ENCODE data around the gene KIAA0232.
"Not testable (repeated sequence)": the region's sequence is repeated elsewhere in the genome, so short reads cannot be mapped to it uniquely, and the experiment has no call there.

The KIAA0232 gene

DNA sequence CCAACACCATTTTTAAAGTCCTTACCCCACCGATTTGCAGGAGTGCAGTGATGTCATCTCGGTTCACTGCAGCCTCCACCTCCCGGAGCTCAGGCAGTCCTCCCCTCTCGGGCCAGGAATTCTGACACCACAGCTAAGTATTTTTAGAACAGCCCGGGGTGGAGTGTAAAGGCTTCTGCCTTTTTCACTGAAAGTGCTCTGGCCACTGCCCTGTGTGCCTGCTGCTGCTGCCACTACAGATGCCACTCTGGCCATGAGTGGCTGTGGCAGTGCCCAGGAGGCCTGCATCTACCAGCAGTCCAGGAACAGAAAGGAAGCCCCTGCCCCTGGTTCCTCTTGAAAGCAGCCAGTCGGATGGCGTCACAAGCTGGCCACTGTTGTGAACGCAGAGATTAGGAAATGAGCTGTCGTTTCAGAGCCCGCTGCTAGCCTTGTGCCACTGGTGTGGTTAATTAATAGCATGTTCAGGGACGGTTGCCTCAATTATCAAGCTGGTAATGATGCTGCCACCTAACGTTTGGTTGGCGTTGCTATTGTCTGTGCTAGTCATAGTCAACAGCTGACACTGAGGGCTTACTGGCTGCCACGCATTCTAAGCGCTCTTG is 103.5 kb downstream of the KIAA0232 start:
- DNase-seq (ENCODE audit: low read depth in 2 of 2), result no peak

DNA sequence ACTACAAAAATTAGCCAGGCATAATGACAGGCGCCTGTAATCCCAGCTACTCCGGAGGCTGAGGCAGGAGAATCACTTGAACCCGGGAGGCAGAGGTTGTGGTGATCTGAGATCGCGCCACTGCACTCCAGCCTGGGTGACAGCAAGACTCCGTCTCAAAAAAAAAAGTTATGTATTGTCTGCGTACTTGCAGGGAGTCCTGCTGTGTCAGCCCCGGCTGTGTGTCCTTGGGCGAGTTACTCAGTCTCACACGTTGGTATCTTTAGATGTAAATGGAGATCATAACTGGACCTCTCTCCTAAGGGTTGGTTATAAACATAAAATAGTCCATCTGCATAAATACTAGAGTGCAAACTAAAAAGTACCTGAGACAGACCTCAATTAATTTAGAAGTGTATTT is 104.4 kb downstream of the KIAA0232 start:
- no peak for DNase-seq (ENCODE audit: low read depth in 2 of 2)

DNA sequence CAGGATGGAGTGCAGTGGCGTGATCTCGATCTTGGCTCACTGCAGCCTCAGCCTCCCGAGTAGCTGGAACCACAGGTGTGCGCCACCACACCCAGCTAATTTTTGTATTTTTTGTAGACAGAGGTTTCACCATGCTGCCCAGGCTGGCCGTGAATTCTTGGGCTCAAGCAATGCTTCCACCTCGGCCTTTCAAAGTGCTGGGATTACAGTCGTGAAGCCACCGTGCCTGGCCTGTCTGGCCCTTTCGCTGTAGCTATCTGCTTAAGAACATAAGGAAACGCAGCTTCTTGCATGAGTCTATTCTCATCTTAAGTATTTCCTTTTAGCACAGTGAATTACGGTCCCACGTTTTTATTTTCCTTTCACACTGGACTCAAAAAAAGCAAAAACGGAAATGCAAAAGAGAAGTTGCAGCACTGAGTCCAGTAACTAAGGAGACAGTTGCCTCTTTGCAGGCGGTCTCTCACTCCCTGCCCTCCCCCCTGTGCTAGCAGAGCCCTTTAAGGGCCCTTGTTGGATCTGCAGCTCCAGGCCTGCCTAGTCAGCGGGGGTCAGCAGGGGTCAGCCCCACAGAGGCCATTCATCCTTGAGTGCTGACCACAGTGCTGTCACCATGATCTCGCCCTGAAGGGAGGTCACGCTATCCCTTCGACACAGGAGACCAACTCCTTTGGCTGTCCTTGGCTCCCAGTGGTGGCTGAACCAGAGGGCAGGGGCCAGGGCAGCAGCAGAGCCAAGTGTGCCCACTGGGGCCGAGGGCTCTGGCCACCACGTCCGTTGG is 105.3 kb downstream of the KIAA0232 start:
- DNase-seq (ENCODE audit: low read depth in 2 of 2), result no peak

DNA sequence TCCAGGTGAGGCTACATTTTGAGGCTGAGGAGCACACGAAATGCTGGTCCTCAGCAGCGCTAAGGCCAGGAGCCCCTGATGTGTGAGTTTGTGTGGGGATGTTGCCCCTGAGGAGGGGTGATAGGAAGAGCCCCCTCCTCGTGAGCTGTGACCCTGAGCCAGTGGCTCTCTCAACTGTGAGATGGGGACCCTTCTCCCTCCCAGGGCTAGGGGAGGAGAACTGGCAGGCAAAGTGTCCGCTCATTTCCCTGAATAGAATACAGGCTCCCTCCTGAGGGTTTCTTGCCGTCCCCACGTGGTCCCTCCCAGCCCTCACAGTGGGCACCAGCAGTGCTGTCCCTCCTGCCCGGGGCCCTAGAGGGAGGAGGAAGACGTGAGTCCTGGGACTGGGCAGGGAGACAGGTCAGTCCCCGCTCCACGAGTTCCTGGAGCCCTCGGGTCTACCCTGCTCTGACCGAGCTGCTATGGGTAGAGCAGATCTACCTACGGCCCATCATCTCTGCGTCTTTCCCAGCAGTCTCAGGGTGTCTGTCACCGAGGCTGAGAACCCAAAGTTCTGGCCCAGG is 106.1 kb downstream of the KIAA0232 start:
- no peak for DNase-seq (ENCODE audit: low read depth in 2 of 2)

DNA sequence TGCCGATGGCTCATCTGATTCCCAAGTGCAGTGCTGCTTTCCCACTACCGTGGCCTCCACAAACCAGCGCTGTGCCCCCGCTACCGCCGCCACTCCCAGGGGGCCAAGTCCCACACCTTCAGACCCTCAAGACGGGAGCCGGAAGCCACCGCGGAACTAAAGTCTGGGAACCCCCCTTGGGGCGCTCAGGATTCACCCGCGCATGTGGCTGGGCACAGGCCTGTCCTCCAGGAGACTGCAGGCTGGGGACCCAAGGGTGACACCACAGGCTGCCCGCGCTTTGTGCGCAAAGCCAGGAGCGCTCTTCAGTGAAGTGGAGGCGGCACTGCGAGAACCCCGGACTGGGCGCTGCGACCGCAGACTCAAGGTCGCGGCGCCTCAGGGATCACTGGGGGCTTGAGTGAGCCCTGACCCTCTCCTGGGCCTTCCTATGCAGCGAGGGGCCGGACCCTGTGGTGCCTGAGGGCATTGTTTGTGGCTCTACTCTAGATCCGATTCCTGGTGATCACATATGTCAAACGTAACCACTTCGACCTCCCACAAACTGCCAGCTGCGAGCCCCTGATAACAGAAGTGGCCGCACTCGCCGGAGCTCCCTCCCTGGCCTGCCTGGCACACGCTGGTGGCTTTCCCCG is 106.7 kb downstream of the KIAA0232 start:
- no peak for DNase-seq (ENCODE audit: low read depth in 2 of 2)

DNA sequence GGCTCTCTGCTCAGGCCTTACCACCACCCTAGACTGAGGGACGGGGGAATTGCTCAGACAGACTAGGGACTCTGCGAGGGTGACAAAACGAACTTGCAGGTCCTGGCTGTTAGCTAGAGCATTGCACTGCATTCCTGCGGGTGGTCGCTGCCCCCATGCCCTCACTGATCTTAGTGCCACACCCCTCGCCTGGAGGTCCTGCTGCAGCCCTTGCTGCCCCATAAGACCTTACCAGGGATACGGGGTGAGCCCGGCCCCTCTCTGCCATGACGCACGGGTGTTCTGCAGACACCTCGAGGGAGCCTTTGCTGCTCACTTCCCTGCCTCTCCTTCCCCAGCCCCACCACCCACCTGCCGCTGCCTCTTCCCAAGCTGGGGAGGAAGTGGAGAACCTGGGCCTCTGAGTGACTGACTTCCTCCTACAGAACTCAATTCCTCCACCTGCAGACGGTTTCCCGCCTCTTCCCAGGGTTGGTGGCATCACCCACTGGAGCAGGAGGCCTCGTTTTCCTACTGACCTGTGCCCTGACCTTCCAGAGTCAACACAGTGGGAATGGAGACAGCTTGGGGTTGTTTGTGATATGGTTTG is 107.3 kb downstream of the KIAA0232 start:
- DNase-seq (ENCODE audit: low read depth in 2 of 2), result no peak

DNA sequence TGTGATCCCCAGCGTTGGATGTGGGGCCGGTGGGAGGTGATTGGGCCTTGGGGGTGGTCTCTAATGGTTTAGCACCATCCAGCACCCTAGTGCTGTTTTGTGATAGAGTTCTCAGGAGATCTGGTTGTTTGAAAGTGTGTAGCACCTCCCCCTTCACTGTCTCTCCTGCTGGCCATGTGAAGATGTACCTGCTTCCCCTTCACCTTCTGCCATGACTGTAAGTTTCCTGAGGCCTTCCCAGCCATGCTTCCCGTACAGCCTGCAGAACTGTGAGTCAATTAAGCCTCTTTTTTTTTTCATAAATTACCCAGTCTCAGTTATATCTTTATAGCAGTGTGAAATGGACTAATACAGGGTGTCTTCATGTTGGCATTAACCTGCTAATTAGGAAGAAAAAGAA is 107.8 kb downstream of the KIAA0232 start:
- DNase-seq (ENCODE audit: low read depth in 2 of 2), result no peak

DNA sequence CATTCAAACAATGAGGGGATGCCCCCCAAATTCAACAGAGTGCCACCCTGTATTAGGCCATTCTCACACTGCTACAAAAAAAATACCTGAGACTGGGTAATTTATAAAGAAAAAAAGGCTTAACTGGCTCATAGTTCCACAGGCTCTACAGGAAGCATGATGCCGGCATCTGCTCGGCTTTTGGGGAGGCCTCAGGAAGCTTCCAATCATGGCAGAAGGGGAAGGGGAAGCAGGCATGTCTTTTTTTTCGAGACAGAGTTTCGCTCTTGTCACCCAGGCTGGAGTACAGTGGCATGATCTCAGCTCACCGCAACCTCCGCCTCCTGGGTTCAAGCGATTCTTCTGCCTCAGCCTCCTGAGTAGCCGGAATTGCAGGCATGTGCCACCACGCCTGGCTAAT is 108.4 kb downstream of the KIAA0232 start:
- DNase-seq (ENCODE audit: low read depth in 2 of 2), result not testable (repeated sequence)

DNA sequence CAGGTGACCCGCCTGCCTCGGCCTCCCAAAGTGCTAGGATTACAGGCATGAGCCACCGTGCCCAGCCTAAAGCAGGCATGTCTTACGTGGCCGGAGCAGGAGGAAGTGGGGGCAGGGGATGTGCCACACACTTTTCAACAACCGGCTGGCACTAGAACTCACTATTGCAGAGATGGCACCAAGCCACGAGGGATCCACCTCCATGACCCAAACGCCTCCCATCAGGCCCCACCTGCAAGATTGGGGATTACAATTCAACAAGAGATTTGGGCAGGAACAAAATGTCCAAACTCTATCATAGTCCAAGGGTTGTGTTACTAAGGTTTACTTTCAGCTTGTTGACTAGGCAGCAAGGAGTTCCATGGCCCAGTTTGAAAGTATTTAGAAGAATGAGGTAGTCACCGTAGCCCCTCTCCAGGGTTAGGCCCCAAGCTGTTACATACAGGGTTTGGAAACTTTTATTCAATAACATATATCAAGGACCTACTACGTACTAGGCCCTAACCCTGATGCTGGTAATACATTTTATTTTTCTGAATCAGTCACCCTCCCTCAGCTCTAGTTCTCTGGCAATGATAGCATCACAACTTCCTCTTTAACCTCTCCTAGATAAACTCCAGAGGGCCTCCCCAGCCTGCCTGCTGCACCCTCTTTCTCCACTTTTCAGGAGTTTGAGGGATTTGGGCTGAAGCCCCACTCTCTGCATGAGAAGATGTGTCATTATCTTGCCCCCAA is 109.1 kb downstream of the KIAA0232 start:
- no peak for DNase-seq (ENCODE audit: low read depth in 2 of 2)

DNA sequence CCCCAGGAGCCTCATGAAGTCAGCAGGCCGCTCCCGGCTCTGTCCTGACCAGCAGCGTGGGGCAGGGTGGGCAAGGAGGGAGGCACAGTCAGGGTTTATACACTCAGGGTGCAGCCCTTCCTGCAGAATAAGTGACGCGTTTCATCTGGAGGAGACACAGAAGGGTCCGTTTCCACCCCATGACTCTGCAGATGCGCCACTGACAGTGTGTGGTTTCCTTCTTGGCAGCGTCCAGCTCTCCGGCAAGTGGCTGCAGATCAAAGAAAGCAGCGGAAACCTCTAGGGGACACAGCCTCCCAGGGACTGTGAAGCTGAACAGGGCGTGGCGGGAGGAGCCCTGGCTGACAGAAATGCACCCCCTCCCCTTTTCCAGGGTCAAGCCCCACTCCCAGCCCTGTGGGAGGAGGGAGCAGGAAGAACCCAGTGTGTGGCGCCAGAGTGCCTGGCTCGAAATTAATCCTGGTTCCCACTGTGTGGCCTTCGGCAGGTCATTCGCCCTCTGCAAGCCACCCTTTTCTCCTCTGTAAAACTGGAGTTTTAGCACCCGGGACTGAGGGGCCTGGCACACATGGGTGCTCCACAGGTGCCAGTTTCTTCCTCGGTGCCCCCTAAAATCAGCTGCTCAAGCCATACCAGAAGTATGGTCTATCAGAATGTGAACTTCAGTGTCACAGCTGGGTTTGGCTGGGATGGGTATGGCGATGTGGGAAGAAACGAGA is 109.8 kb downstream of the KIAA0232 start:
- no peak for DNase-seq (ENCODE audit: low read depth in 2 of 2)

DNA sequence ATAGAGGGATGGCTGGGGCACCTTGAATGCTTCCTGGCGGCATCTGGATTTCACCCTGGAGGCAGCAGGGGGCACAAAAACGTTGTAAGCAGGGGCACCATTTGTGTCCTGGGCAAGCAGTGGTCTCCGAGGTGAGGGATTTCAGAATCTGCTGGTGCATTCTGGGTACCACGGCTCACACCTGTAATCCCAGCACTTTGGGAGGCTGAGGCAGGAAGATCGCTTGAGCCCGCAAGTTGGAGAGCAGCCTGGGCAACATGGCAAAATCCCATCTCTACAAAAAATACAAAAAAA is 110.3 kb downstream of the KIAA0232 start:
- no peak for DNase-seq (ENCODE audit: low read depth in 2 of 2)

DNA sequence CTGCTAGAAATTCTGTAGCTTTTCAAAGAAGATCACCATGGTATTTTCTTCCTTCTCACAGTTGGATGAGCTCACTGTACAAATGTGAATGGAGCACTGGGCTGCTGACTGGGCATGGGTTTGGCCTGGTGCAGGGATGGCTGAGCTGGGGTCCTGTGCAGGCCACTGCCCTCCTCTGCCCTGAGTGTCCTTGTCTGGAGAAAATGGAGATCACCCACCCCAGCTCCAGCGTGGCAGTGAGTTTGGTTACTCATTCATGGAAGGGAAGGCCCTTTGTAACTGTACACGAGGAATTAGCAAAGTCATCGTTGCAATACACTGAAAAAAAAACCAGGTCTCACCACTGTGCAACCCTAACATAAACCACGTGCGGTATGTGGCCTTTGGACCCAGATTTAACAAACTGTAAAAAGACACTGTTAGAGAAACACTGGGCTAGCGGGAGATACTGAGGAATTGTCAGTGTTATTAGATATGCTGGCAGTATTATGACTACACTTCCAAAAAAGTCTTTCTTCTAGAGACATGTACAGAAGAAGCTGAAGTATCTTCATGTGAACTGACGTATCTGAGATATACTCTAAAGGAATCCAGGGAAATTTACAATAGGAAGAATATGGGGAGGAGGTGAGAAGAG is 111.0 kb downstream of the KIAA0232 start:
- DNase-seq (ENCODE audit: low read depth in 2 of 2), result no peak

DNA sequence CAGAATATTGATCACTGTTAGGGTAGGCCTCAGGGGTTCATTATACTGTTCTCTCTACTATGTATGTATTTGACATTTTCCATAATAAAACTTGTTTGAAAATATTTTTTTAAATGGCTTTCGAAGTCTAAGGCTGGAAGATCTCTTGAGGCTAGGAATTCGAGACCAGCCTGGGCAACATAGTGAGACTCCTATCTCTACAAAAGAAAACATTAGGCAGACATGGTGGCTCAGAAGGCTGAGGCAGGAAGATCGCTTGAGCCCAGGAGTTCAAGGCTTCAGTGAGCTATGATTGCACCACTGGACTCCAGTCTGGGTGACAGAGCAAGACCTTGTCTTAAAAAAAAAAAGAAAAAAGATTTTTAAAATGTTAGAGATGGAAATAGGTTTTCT is 111.6 kb downstream of the KIAA0232 start:
- DNase-seq (ENCODE audit: low read depth in 2 of 2), result no peak

DNA sequence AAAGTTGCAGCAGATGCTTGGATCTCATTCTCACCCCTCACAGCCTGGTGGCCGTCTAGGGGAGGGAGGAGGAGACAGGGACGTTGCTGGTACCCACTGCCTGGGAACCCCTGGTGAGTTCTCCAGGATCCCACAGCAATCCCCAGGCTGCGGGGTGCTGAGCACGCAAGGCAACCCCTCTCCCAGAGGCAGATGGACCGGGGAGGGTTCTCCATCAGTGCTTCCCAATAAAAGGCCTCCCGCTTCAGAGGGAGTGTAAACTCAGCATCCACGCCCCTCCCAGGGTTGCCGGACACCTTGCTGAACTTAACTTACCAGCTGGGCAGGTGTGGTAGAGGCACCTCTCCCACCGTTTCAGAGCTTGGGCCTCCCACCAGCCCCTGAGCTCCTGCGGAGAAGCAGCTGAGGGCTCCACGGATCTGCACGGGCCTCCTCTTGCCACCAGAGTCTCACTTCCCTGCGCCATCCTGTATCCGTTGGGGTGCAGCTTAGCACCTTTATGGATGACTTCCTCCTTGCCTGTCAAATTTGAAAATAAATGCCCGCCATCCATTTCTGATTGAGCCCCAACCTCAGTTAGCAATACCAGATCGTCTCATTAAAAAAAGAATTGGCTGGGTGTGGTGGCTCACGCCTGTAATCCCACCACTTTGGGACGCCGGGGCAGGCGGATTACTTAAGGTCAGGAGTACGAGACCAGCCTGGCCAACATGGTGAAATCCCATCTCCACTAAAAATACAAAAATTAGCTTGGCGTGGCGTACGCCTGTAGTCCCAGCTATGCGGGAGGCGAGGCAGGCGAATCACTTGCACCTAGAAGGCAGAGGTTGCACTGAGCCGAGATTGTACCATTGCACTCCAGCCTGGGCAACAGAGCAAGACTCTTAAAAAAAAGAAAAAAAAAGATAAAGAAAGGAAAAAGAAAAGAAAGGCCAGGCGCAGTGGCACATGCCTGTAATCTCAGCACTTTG is 112.3 kb downstream of the KIAA0232 start:
- DNase-seq (ENCODE audit: low read depth in 2 of 2), result no peak

DNA sequence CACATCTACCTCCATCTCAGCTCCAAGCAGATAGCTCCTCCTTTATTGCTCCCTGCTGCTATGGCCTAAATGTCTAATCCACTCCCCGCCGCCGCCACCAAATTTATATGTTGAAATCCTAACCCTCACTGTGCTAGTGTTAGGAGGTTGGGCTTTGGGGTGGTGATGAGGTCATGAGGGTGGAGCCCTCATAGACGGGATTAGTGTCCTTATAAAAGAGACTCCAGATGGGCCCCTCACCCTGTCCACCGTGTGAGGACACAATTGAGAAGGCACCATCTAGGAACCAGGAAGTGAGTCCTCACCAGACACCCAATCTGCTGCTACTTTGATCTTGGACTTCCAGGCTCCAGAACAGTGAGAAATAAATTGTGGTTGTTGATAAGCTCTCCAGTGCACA is 113.5 kb downstream of the KIAA0232 start:
- DNase-seq (ENCODE audit: low read depth in 2 of 2), result no peak

DNA sequence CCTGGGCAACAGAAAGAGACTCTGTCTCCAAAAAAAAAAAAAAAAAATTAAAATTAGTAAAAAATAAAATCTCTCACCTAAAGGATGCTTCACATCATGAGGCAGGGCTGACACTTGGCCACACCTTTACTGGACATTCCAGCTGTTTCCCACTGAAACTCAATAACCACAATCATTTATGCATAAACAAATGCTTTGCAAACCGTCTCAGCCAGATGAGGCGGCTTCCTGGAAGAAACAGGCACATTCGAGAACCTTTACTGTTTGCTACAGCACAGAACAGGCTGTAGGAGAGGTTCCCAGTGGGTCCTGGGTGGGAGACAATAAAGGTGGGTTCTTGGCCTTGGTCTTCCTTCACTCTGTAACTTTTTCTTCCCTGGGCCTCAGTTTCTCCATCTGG is 116.2 kb downstream of the KIAA0232 start:
- no peak for DNase-seq (ENCODE audit: low read depth in 2 of 2)

DNA sequence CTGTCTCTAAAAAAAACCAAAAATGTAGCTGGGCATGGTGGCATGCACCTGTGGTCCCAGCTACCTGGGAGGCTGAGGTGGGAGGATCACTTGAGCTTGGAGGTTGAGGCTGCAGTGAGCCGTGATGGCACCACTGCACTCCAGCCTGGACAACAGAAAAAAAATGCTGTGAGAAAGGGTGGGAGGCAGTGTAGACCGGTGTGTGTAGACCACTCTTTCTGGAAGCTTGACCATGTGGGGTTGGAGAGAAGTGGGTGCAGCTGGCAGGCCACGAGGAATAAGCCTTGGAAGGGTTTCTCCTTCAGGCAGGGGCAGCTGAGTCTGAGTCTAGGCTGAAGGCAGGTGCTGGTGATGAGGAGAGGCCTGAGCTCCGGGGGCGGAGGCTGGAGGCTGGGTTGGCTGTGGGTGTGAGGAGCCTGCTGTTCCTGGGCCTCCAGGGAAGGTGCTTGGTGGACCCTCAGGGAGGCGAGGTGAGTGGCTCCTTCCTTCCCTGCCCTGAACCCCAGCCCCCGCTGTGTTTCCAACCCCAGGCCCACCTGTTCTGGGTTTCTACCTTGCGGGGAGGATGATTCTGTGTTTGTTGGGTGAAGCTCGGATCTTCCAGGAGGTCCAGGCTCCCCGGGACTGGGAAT is 117.8 kb downstream of the KIAA0232 start:
- no peak for DNase-seq (ENCODE audit: low read depth in 2 of 2)

DNA sequence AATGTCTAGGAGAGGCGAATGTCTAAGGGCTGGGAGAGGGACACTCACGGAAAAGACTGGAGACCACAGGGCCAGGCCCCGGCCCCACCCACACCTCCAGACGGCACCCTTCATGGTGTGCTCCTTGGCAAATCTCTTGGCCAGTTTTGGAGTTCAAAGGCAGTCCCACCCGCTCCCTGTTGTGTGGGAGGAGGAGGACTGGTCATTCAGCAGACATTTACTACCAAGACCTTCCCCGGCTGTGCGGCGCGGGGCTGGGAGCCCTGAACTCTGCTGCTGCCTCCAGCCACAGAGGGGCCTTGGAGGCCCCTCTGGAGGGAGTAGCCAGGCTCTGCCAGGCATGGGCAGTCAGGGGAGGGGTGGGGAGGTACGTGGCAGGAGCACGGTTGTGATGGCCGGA is 118.4 kb downstream of the KIAA0232 start:
- no peak for DNase-seq (ENCODE audit: low read depth in 2 of 2)

DNA sequence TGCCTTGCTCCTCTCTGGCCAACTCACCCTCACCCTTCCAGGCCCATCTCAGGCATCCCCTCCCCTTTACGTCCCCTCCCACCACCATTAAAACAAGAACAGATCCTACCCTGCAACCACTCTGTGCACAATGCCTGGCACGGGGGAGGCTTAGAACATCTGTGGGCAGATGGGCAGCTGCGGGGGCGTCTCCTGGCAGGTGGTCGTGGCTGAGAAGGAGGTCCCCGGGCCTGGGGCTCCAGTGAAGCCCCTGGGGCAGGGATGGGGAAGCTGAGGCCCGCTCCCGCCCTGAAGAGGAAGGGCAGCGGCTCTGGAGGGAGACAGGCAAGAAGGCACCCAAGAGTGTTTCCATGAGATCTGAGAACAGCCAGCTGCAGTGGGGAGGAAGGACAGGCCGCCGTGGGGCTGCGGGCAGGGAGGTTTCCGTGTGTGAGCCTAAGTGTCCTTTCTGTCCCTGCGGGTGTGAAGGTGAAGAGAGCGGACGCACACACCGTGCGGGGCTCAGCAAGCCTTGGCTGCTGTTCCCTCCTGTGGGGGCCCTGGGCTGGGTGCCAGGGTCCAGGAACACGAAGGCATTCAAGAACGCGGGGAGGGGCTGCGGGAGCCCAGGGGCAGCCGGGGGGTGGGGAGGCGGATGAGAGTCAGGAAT is 119.3 kb downstream of the KIAA0232 start:
- DNase-seq (ENCODE audit: low read depth in 2 of 2), result no peak
